Type B pancreatic cell (in vitro differentiated cells): ENCODE results near the gene TMEM169. TPM values are rescaled to one million over a fixed set of nuclear protein-coding genes. Genes with fewer than 3 reads are reported as not detected.
A peak's percentile ranks its signal among the peaks of the same experiment; 100 is the strongest.
"Not testable (repeated sequence)": the region's sequence is repeated elsewhere in the genome, so short reads cannot be mapped to it uniquely, and the experiment has no call there.

ENCODE experiments used
- DNase-seq: peaks from one replicate; pipeline ENCODE4 v3.0.0; 2021; ENCODE audit warnings: mixed read lengths; ENCODE audit not compliant: unreplicated experiment; ENCODE audit errors: extremely low spot score
- H3K27ac Mint-ChIP-seq: 2 replicates; pipeline ENCODE4 v1.8.0; 2021; ENCODE audit warnings: mild to moderate bottlenecking, mixed read lengths
- H3K27me3 Mint-ChIP-seq: 2 replicates; pipeline ENCODE4 v1.8.0; 2021; ENCODE audit warnings: mixed read lengths
- H3K36me3 Mint-ChIP-seq: 2 replicates; pipeline ENCODE4 v1.8.0; 2021; ENCODE audit warnings: mixed read lengths
- H3K4me1 Mint-ChIP-seq: one replicate; pipeline ENCODE4 v1.8.0; 2021; ENCODE audit warnings: mixed read lengths; ENCODE audit not compliant: unreplicated experiment
- H3K4me3 Mint-ChIP-seq: 2 replicates; pipeline ENCODE4 v1.8.0; 2021; ENCODE audit warnings: mild to moderate bottlenecking, mixed read lengths
- H3K9me3 Mint-ChIP-seq: 2 replicates; pipeline ENCODE4 v1.8.0; 2021; ENCODE audit warnings: mixed read lengths
- total RNA-seq: library from RNA; stranded (reverse); gene quantifications from 2 replicates; pipeline ENCODE4 v1.2.1, GENCODE V29; 2021; ENCODE audit warnings: low replicate concordance
- TF ChIP-seq, protein P1 (sequence below): fragments of 200-600 bp; sonication (generic); conservative IDR thresholded peaks from 2 replicates; pipeline ENCODE4 v1.5.0; 2021; ENCODE audit warnings: antibody characterized with exemption, mild to moderate bottlenecking

Gene TMEM169
- total RNA-seq, 1 donor from 2014 or later = 5.1 TPM

DNA sequence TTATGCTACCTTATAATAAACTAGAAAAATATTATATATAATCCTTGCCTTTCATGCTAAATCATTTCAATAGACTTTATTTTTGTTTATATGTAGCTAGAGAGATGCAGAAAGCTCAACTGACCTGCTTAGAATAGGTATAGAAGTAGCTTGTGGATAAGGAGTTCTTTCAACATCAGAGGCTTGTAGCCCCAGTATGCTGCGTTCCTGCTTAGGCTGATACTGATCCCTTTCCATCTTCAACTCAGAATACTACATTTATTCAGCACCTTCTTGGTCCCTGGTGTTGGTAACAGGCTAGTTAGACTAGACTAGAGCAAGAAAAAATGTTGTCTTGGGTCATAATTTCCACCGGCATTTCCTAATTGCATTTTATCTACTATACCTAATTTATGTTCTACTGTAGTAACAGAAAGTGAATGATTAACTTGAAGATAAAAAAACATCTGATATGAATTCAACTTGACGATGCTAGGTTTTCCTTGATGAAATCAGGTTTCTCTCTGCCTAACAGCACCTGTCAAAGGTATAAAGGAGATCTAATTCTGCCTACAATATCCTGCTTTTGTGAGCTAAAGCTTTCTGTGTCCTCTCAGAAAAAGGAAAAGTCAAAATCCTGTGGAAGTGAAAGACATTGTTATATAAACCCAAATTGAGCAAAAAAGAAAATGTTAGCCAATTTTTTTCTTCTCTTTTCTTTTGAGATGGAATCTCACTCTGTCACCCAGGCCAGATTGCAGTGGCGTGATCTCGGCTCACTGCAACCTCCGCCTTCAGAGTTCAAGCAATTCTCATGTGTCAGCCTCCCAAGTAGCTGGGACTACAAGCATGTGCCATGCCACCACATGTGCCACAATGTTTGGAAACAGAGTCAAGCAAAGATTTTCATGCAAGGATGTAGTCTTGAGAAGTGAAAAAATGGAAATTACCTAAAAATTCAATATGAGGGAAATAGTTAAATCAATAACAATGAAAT is 5.9 kb upstream of the TMEM169 start:
- Mint-ChIP-seq H3K36me3 (no peaks in the 10 kb centered on the region), H3K4me1 (peaks cover 6% of the 10 kb centered on the region), H3K4me3 (no peak overlapping the region), H3K27ac (peak overlapping the region; percentile 53), H3K27me3 (no peaks in the 10 kb centered on the region), H3K9me3 (no peaks in the 10 kb centered on the region)
- no peak for DNase-seq
- TF ChIP-seq, protein P1, sequence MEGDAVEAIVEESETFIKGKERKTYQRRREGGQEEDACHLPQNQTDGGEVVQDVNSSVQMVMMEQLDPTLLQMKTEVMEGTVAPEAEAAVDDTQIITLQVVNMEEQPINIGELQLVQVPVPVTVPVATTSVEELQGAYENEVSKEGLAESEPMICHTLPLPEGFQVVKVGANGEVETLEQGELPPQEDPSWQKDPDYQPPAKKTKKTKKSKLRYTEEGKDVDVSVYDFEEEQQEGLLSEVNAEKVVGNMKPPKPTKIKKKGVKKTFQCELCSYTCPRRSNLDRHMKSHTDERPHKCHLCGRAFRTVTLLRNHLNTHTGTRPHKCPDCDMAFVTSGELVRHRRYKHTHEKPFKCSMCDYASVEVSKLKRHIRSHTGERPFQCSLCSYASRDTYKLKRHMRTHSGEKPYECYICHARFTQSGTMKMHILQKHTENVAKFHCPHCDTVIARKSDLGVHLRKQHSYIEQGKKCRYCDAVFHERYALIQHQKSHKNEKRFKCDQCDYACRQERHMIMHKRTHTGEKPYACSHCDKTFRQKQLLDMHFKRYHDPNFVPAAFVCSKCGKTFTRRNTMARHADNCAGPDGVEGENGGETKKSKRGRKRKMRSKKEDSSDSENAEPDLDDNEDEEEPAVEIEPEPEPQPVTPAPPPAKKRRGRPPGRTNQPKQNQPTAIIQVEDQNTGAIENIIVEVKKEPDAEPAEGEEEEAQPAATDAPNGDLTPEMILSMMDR = no peak

DNA sequence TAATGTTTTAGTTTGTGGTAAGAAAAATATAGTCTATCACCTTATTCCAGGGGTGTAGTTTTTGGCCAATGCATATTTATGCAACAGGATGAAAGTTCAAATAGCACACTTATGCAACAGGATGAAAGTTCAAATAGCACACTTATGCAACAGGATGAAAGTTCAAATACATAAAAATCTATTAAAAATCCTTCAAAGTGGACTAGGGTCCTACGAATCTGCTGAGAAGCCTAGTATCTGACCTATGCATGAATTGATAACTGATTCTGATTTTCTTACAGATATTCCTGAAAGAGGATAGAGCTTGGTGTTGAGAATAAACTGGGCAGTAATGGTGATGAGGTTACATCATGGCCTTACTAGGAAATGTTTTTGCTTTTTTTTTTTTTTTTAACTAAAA is 2.9 kb upstream of the TMEM169 start:
- Mint-ChIP-seq H3K36me3 (no peaks in the 10 kb centered on the region), H3K4me1 (peaks cover 28% of the 10 kb centered on the region), H3K27me3 (no peaks in the 10 kb centered on the region), H3K27ac (no peak overlapping the region), H3K9me3 (no peaks in the 10 kb centered on the region), H3K4me3 (no peak overlapping the region)
- DNase-seq = no peak
- TF ChIP-seq, protein P1 = no peak

DNA sequence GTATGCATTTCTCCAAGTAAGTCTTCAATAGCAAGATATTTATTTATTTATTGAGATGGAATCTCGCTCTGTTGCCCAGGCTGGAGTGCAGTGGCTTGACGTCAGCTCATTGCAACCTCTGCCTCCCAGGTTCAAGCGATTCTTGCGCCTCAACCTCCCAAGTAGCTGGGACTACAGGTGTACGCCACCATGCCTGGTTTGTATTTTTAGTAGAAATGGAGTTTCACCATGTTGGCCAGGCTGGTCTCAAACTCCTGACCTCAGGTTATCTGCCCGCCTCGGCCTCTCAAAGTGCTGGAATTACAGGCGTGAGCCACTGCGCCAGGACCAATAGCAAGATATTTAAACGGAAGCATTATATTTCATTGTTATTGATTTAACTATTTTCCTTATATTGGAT is 1.7 kb upstream of the TMEM169 start:
- Mint-ChIP-seq H3K4me3 (peak overlapping the region; percentile 34), H3K4me1 (peaks cover 38% of the 10 kb centered on the region)
- not testable (repeated sequence) for H3K27ac Mint-ChIP-seq, H3K9me3 Mint-ChIP-seq, H3K27me3 Mint-ChIP-seq, DNase-seq, H3K36me3 Mint-ChIP-seq

DNA sequence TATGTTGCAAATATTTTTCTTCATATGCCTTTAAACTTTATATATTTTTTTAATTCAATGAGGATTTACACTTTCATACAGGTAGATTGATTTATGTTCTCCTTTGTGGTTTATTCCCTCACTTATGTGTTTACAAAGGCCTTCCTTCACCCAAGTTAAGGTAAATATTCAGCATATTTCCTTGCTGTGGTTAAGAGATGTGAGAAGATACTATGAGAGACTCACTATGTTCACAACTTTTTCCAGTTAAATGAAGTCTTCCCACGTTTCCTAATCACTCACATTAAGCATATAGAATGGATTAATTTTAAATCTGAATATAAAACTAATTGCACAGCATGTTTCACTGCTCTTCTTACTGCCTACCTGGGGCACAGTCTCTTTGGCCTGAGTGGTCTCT is 707 bp upstream of the TMEM169 start:
- peak overlapping the region; percentile 64 for H3K27ac Mint-ChIP-seq
- H3K9me3 Mint-ChIP-seq = no peaks in the 10 kb centered on the region
- H3K4me3 Mint-ChIP-seq = peak overlapping the region; percentile 89
- no peaks in the 10 kb centered on the region for H3K27me3 Mint-ChIP-seq
- no peak for DNase-seq
- H3K36me3 Mint-ChIP-seq = no peaks in the 10 kb centered on the region
- TF ChIP-seq, protein P1 = no peak
- H3K4me1 Mint-ChIP-seq = peaks cover 33% of the 10 kb centered on the region

DNA sequence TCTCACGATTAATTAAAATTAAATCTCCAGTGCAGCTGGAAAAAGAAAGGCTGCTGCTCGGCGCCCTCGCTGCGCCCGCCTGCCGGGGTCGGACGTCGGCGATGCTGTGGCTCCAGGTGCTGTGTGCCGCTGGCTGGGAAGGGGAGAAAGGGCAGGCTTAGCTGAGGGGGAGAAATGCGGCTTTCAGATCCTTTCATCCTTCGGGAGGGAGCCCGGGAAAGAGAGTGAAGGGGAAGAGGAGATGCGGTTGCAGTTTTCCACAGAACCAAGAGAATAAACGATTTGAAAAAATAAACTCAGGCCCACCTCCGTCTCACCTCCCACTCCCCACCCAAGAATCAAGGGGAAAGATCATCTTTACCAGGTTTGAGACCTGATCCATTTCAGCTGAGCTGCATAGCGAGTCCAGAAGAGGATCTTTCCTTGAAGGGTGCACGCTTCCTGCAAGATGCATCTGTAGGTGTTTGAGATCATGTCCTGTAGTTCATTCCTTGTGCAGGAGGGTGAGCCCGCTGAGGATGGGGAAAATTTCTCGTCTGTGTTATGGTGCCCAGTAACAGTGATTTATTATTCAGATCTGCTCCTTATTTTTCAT is 495 bp downstream of the TMEM169 start:
- Mint-ChIP-seq H3K27me3 (no peaks in the 10 kb centered on the region), H3K36me3 (peaks cover 6% of the 10 kb centered on the region), H3K4me1 (peaks cover 32% of the 10 kb centered on the region), H3K9me3 (no peaks in the 10 kb centered on the region), H3K27ac (peak overlapping the region; percentile 64), H3K4me3 (peak overlapping the region; percentile 89)
- TF ChIP-seq, protein P1 = no peak
- no peak for DNase-seq

DNA sequence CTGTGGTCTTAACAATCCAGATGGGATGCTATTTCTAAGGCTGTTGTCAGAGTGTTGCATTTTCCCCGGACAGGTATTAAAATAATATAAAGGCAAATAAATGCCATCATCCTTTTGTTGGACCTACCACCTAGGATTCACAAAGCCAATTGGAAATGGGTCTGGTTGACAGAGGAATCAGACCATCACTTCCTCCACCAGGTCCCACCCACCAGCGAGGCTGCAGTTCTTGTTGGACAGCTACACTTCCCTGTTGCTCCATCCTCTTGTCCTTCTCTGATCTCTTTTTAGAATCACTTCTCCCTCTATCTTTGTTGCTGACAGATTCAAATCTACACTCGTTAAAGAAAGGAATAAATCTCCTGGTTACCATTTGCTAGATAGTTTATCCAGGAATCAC is 1.1 kb downstream of the TMEM169 start:
- H3K36me3 Mint-ChIP-seq = peaks cover 6% of the 10 kb centered on the region
- H3K4me1 Mint-ChIP-seq = peaks cover 32% of the 10 kb centered on the region
- no peaks in the 10 kb centered on the region for H3K27me3 Mint-ChIP-seq
- peak overlapping the region; percentile 89 for H3K4me3 Mint-ChIP-seq
- H3K27ac Mint-ChIP-seq = peak overlapping the region; percentile 26
- no peak for DNase-seq
- no peaks in the 10 kb centered on the region for H3K9me3 Mint-ChIP-seq
- TF ChIP-seq, protein P1 = no peak
